Measurements from ENCODE around the gene ADAMTS19.
"Not testable (repeated sequence)": the region's sequence is repeated elsewhere in the genome, so short reads cannot be mapped to it uniquely, and the experiment has no call there.

Gene ADAMTS19, protein sequence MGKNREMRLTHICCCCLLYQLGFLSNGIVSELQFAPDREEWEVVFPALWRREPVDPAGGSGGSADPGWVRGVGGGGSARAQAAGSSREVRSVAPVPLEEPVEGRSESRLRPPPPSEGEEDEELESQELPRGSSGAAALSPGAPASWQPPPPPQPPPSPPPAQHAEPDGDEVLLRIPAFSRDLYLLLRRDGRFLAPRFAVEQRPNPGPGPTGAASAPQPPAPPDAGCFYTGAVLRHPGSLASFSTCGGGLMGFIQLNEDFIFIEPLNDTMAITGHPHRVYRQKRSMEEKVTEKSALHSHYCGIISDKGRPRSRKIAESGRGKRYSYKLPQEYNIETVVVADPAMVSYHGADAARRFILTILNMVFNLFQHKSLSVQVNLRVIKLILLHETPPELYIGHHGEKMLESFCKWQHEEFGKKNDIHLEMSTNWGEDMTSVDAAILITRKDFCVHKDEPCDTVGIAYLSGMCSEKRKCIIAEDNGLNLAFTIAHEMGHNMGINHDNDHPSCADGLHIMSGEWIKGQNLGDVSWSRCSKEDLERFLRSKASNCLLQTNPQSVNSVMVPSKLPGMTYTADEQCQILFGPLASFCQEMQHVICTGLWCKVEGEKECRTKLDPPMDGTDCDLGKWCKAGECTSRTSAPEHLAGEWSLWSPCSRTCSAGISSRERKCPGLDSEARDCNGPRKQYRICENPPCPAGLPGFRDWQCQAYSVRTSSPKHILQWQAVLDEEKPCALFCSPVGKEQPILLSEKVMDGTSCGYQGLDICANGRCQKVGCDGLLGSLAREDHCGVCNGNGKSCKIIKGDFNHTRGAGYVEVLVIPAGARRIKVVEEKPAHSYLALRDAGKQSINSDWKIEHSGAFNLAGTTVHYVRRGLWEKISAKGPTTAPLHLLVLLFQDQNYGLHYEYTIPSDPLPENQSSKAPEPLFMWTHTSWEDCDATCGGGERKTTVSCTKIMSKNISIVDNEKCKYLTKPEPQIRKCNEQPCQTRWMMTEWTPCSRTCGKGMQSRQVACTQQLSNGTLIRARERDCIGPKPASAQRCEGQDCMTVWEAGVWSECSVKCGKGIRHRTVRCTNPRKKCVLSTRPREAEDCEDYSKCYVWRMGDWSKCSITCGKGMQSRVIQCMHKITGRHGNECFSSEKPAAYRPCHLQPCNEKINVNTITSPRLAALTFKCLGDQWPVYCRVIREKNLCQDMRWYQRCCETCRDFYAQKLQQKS

DNA sequence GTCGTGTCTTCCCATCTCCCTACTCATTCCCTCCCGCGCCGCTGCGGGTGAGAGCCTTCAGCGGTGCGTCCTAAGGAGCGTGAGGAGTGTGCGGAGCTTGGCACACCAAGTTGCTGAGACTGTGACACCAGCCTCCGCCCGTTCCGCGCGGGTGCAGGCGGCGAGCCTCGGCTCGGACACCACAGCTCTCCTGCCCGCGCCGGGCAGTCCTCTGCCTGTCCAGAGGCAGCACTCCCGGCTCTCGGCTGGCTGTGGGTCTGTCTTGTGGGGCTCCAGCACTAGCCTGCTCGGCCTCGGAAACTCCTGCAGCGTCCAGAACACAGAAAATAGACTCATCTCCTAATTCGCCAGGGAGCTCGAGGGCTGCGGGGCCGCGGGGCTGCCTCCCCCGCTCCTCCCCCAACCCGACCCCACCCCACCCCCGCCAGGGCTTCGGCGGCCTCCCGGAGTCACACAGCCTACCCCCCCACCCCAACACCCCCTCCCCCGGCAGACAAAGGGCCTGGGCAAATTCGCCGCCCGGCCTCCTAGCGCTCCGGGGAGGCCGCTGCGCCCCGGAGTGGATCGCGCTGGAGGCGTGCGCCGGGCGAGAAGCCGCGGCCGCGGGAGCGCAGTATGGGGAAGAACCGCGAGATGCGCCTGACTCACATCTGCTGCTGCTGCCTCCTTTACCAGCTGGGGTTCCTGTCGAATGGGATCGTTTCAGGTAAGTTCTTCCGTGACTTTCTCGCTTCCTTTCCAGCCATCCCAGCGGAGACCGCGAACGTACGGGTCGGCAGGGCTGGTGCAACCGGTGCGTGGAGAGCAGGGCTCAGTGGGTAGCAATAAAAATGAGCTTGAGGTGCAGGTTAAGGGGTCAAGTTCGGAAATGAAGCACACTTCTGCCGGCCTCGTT, at the start of gene ADAMTS19:
Gene ADAMTS19 (plus strand): TSS at position 522 of the 895 bp plus-strand sequence. CDS start 94 bp downstream, at position 616.
- no peak for DNase-seq

DNA sequence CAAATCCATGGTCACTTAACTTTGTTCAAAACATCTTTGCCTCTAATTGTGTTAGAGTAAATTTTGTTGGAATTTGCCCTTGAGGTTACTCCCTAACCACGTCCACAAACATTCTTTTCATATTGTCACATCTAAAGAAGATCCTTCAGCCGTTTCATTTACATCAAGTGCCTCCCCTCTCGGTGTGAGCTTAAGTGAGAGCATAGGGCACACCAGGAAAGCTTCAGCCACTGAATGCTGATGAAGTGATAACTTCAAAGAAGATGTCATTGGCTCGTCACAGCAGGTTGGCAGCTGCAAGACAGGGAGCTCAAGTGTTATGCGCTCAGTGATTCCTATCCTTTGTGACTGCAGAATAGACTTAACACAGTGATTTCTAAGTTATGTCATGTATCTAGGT, 49.6 kb upstream of the ADAMTS19 start:
- DNase-seq, result no peak

DNA sequence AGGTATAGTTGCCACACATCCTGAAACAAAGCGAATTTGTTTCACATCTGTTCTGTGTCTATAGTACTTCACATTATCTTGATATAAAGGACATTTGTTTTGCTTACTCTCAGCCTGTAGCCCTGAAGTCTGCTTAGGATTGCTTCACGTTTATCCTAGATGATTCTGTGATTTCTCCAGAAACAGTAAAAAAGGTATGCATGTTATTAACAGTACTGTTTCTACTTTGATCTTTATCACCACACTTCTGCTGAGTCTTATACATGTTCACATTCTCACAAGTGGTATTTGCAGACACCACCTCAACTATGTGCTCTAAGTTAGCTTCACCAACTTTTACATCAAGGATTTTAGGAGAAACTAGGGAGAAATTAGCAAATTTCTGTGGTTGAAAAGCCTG, 47.4 kb upstream of the ADAMTS19 start:
- DNase-seq, result no peak

DNA sequence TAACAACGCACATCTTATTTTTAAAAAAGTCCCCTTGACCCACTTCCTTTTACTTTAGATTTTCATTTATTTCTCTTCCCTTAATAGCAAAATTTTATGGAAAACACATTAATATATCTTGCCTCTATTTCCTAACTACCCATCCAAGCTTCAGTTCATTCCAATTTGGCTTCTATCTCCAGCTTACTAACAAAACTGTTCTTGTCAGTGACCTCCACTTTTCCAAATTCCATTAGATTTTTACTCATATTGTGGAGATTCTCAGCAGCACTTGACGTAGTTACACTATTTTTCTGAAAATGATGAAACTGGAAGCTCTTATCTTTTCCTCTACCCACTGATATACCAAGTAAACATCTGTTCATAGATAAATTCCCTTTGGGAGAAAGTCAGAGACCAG, 46.5 kb upstream of the ADAMTS19 start:
- DNase-seq, result no peak

DNA sequence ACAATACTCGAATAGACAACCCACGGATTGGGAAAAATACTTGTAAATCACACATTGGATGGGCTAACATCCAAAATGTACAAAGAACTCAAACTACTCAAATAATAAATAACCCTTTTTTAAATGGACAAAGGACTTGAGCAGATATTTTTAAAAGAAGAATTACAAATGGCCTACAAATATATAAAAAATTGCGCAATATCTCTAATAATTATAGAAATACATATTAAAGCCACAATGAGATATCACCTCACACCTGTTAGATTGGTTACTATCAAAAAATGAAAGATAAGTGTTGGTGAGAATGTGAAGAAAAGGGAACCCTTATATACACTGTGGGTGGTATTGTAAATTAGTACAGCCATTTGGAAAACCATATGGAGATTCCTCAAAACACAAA, 40.8 kb upstream of the ADAMTS19 start:
- no peak for DNase-seq

DNA sequence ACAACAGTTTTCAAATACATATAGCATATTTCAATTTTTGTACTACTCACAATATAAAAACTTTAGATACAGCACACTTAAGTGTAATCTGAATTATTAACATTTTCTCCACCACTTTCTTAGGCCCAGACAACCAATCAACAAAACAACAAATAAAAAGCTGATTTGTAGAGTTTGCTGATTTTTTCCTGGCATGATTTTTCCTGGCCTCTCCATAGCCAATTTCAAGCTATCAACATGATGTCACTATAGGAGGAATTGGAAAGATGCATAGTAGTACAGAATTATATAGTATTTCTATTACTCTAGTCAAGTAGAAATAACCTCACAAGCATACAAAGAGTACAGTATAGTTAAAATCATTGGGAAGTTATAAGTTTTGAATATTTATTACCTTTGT, 35.1 kb upstream of the ADAMTS19 start:
- no peak for DNase-seq

DNA sequence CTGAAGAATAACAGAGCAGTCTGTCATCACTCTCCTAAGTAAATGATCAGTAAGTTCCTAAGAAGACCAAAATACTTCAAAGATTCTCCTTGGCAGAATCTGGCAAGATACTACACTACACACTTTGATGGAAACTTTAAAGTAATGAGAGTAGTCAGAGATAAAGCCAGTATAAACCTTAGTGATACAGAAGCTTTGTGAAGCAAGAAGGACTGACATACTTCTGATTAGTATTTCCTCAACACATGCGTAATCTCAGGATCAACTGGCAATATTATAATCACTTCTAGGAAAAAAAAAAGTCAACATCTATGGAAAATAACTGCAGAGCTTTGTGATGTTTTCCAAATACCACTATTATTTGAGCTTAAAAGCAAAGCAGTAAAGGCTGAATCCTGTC, 34.0 kb upstream of the ADAMTS19 start:
- DNase-seq, result no peak

DNA sequence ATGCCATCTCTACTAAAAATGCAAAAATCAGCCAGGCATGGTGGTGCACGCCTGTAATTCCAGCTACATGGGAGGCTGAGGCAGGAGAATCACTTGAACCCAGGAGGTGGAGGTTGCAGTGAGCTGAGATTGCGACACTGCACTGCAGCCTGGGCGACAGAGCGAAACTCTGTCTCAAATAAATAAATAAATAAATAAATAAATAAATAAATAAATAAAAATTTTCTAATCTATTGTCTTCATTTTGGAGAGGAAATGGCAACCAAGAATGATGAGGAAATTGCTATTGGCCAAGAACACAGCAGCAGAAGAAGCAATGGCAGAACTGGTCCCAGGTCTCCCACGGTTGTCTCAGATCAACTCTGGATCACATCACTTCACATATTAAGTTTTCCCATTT, 31.5 kb upstream of the ADAMTS19 start:
- DNase-seq, result not testable (repeated sequence)

DNA sequence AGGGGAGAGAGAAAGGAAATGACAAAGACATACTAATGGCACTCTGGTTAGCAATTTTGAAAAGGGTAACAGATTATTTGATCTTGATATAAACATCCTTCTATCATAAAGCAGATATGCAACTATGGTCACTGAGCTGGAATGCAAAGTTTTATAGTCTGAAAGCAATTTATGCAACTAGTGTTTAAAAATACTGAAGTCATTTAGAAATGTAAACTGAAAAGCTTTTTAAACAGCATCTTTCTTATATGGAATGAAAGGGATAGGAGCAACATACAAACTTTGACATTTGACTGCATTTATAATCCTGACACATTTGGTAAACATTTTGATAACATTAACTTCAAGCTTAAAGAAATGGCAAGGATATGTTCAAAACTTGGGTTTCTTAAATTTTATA, 28.7 kb upstream of the ADAMTS19 start:
- DNase-seq, result no peak

DNA sequence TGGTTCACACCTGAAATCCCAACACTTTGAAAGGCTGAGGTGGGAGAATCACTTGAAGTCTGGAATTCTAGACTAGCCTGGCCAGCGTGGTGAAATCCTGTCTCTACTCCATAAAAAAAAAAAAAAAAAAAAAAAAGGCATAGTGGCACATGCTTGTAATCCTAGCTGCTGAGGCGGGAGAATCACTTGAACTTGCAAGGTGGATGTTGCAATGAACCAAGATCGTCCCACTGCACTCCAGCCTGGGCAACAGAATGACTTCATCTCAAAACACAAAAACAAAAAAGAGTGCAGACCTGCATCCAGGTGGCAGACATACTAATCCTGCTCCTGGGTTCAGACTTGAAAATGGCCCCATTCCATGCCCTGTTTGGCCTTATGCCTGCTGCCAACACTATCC, 21.8 kb upstream of the ADAMTS19 start:
- DNase-seq, result no peak

DNA sequence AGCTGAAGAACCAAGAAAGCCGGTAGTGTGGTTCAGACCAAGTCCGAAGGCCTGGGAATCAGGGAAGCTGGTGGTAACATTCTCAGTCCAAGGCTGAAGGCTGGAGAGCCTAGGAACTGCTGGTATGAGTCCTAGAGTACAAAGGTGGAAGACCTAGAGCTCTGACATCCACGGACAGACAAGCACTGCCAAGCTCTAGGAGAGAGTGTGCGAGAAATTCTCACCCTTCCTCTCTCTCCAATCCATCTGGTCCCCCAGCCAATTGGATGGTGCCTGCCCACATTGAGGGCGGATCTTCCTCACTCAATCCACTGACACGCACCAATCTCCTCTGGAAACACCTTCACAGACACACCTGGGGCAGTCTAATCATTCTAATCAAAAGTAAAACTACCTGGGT, 19.7 kb upstream of the ADAMTS19 start:
- no peak for DNase-seq

DNA sequence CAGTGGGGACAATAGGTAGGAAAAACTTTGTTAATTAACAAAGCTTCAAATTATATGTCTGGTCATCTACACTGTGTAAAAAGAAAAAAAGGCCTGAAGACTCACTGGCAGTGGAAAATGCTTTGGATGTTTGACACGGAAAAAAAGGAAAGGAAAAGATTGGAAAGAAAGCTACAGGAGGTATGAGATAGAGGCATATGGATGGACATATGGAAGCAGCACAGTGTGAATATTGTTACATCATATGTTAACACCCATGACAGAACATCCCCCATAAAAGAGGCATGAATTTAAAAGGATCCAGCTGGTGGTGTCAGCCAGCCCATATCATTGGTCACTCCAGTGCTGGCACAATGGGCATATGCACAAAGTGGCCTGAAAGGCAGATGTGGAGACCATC, 19.0 kb upstream of the ADAMTS19 start:
- DNase-seq, result no peak

DNA sequence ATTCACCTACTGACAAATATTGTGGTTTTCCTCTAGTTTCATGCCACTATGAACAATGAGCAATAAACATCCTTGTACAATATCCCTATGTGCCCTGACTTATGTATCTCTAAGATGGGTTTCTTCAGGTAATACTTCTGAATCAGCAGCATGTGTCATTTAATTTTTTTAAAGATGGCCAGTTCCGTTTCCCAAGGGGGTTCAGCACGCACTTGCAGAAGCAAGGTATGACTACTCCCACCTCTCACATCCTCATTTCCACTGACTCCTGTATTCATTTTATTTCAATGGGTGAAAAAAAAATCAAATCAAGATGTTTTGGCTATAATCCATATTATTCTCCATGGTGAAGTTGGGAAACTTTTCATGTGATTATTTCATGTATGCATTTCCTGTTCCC, 14.7 kb upstream of the ADAMTS19 start:
- DNase-seq, result no peak

DNA sequence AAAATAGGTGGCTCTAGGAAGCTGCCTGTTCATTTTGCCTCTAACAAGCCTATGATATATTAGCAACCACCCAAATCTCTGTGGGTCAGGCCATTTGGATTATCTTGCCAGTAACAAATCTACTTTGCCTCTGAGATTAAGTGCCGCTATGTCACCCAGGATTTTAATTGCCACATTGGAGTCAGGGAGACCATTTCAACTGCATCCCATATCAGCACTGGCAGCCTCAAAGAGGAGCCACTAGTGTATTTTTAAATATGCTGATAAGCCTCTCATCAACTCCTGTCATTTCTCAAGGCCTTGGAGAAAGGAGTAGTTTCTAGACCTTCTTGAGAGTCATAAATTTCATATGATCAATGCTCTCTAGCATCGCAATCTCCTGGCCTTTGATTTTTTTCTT, 12.1 kb upstream of the ADAMTS19 start:
- no peak for DNase-seq

DNA sequence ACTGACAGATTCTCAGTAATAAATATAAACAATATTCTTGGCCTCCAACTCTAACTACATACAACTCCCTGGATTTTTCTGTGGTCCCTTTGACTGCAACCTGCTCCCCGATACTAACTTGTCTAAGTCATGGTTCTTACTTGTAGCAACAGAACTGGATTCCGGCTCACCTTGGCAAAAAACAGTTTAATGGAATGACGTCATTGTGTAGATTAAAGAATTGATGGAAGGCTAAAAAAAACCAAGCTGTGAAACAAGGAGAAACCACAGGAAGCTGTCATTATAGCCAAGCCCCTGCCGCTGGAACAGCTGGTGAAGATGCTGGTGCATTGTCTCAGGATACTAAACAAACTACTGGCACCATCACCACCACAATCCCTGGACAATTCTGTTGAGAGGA, 11.4 kb upstream of the ADAMTS19 start:
- no peak for DNase-seq

DNA sequence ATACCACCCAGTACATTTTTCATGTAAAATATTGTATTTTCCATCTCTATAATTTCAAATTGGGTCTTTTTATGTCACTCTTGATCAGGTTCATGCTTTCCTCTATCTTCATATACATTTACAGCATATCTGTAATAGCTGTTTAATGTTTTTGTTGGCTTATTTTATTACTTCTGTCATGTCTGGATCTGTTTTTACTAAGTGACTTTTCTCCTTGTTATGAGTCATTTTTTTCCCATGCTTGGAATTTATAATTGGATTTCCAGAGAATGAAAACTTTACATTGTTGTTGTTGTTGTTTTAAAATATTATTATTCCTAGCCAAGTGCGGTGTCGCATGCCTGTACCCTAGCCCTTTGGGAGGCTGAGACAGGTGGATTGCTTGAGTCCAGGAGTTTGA, 5.6 kb upstream of the ADAMTS19 start:
- no peak for DNase-seq

DNA sequence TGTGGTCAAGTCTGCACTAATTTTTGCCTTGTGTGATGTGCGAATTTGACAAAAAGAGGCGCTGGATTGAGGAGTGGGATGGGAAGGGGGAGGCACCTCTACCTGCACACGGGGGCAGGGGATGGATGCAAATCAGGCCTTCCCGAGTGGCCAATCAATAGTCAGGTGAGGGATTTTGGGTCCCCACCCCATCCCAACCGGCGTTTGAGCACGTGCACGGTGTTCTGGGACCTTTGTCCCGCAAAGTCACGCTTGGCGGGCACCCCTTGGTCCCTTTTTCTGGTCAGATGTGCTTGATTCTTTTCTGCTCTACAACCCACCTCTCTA, 685 bp upstream of the ADAMTS19 start:
- no peak for DNase-seq

DNA sequence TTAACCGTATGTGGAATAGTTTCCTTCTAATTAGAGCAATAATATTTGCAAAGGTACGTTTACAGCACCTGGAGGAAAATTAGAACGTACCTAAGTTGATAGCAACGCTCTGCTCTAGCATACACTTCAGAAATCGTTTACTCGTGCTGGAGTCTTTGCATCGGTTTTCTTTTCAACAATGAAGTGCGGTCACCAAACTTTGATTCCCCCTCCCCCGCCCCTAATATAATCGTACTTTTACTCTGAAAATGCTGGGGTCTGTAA, 506 bp downstream of the ADAMTS19 start:
- no peak for DNase-seq

DNA sequence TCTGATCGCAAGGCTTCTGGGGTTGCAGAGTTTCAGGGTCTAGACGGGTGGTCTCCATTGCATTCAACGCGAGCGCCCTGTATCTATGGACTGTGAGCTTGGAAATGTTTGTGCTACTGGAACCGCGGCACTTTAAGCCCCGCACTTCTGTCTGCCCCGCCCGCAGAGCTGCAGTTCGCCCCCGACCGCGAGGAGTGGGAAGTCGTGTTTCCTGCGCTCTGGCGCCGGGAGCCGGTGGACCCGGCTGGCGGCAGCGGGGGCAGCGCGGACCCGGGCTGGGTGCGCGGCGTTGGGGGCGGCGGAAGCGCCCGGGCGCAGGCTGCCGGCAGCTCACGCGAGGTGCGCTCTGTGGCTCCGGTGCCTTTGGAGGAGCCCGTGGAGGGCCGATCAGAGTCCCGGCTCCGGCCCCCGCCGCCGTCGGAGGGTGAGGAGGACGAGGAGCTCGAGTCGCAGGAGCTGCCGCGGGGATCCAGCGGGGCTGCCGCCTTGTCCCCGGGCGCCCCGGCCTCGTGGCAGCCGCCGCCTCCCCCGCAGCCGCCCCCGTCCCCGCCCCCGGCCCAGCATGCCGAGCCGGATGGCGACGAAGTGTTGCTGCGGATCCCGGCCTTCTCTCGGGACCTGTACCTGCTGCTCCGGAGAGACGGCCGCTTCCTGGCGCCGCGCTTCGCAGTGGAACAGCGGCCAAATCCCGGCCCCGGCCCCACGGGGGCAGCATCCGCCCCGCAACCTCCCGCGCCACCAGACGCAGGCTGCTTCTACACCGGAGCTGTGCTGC, 1.0 kb downstream of the ADAMTS19 start:
- no peak for DNase-seq

DNA sequence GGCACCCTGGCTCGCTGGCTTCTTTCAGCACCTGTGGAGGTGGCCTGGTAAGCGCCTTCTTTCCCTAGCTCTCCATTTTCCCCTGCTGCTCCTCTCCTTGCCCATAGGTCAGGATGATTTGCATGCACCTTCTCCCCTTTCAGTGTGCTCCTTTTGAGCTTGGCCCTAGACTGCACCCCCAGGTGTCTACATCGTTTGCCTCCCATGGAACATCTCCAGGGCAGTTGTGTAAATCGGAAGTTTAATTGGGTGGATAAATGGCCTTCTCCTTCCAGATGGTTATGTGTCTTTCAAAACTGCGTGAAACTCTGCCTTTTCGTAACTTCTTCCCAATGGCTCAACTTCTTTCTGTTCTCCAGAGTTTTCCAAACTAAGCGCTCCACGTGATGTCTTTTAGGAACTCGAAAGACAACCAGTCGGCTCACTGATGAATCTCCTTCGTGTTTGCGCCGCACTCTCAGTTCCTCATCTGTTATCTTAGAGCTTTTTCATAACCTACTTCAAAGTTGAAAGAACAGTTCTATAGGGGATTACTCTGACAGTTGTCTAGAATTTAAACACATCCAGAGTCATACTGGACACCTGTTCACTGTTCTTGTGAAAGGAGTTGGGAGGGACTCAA, 1.7 kb downstream of the ADAMTS19 start:
- DNase-seq, result no peak

DNA sequence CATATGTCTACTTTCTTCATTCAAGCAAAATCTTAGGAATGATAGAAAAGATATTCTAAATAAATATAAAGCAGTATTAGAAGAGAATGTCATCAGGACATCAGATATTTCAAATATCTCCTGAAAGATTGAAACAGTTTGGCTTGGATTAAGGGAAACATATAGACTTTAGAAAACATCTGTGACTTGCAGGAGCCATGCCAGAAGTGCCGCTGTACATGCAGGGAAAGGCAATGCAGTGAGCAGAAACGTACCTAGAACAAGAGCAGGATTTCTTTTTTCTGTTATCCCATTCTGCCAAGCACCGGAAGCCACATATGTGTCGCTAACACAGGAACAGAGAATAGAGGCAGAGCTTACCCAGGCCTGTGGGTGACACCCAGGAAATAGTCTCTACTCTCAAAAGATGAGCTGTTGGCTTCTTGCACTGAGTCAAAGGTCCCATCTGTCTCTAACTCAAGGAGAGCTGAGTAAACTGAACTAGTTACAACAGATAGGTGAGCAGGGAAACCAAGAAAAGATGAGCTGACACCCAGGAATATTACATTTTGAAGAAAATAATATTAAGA, 5.8 kb downstream of the ADAMTS19 start:
- no peak for DNase-seq
